GM12872 (cell line): ENCODE measurements around the gene CNTD1.
A peak's percentile ranks its signal among the peaks of the same experiment; 100 is the strongest.

Source experiments
- TF ChIP-seq, protein P1 (sequence below): IDR thresholded peaks from 3 replicates; pipeline ENCODE4 v1.5.1; 2011; ENCODE audit warnings: low read depth, mild to moderate bottlenecking, low read length, moderate library complexity; ENCODE audit not compliant: insufficient read depth

Gene CNTD1

DNA sequence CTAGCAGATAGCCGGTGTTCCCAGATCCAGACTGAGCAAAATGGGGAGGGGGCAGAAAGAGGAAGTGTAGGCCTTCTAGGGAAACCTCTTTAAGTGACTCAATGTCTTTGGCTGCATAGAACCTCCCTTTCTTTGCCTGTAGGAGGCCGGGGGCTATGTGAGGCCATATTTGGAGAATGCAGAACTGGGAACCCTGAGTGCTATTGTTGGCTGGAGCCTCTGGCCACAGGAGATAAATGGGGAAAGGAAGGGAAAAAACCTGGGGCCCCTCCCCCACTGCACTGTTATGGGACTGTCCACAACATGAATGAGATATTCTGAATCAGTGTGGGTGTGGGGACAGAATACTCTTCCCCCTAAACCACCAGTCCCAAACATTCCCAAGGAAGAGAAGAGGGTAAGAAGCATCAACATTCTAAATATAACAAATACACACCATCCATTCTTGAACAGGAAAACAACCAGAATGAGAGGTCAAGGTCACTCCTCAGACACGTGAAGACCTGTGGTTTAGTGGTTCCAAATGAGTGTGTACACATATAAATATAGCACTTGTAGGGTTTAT, 23.0 kb upstream of the CNTD1 start:
- TF ChIP-seq, protein P1, sequence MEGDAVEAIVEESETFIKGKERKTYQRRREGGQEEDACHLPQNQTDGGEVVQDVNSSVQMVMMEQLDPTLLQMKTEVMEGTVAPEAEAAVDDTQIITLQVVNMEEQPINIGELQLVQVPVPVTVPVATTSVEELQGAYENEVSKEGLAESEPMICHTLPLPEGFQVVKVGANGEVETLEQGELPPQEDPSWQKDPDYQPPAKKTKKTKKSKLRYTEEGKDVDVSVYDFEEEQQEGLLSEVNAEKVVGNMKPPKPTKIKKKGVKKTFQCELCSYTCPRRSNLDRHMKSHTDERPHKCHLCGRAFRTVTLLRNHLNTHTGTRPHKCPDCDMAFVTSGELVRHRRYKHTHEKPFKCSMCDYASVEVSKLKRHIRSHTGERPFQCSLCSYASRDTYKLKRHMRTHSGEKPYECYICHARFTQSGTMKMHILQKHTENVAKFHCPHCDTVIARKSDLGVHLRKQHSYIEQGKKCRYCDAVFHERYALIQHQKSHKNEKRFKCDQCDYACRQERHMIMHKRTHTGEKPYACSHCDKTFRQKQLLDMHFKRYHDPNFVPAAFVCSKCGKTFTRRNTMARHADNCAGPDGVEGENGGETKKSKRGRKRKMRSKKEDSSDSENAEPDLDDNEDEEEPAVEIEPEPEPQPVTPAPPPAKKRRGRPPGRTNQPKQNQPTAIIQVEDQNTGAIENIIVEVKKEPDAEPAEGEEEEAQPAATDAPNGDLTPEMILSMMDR, result peak; percentile 14; the same call in 1 of the 3 replicates

DNA sequence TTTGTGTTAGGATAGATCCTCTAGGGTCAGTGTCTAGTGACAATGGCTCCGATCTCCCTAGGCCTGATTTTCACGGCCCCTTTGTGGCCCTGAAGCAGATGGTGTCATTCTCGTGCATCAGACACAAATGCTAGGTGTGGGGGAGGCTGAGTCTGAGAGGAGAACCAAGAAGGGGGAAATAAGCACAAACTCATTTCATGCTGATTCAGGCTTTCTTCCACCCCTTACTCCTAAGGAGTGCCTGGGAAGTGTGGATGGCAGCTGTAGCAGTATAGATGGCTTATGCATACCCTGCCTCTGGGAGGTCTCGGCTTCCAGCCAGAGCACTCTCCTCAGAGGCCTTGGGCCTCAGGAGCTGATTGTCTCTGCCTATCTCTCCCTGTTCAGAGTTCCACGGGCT, 20.1 kb upstream of the CNTD1 start:
- TF ChIP-seq, protein P1, result no peak

DNA sequence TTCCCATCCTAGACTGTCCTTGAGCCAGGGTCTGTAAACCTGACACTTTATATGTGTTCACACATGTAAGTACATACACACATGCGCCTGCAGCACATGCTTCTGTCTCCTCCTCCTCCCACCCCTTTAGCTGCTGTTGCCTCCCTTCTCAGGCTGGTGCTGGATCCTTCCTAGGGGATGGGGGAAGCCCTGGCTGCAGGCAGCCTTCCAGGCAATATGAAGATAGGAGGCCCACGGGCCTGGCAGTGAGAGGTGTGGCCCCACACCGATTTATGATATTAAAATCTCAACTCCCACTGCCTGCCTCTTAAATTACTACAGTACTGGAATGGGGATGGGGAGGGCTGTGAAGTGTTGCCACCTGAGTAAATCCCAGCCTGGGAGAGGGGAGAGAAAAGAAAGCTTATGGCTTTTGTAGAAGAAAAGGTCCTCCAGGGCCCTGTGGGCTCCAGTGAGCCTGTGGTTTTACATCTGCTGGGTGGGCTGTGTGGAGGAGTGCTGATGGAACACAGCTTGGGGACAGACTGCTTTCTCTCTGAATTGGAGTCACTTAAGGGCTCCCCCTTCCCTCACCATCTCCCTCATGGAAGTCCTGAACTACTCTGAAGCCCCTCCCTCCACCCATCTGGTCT, 19.2 kb upstream of the CNTD1 start:
- TF ChIP-seq, protein P1, result no peak

DNA sequence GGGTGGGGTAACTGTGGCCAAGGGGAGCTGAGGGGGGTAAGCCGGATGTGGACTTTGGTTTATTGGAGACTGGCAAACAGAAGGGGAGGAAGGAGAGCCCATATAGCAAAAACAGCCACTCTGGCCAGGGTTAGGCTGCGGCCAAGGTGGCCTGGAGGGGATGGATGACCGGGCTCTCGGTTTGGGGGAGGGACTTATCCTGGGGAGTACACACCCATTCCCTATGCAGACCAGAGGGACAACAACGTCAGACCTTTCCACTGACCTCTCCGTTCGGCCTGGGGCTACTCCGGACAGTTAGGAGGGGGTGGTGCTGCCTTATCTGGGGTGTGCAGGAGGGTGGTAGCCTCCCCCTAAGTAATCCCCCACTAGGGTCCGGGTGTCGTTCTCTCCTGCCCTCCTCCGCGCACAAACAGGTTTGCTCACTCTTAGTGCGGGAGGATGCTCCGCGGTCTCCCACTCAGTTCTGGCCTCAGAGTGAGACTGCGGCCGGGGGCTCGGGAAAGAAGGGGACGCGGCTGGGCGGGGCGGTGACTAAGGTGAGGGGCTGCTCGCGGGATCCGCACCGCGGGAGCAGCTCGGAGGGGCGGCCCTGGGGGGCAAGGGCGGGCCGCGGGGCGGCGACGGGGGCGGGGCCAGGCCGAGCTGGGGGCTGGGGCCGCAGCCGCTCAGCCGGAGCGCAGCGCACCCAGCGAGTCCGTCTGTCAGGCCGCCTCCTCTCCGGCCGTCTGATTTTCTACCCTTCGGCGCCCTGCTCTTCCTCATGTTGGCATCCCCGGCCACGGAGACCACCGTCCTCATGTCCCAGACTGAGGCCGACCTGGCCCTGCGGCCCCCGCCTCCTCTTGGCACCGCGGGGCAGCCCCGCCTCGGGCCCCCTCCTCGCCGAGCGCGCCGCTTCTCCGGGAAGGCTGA, 18.5 kb upstream of the CNTD1 start, which contains the start of gene WNK4:
TSS of gene WNK4 (plus strand) at position 675 of the 915 bp plus-strand sequence. CDS start at position 764, 89 bp downstream.
- TF ChIP-seq, protein P1, result no peak

DNA sequence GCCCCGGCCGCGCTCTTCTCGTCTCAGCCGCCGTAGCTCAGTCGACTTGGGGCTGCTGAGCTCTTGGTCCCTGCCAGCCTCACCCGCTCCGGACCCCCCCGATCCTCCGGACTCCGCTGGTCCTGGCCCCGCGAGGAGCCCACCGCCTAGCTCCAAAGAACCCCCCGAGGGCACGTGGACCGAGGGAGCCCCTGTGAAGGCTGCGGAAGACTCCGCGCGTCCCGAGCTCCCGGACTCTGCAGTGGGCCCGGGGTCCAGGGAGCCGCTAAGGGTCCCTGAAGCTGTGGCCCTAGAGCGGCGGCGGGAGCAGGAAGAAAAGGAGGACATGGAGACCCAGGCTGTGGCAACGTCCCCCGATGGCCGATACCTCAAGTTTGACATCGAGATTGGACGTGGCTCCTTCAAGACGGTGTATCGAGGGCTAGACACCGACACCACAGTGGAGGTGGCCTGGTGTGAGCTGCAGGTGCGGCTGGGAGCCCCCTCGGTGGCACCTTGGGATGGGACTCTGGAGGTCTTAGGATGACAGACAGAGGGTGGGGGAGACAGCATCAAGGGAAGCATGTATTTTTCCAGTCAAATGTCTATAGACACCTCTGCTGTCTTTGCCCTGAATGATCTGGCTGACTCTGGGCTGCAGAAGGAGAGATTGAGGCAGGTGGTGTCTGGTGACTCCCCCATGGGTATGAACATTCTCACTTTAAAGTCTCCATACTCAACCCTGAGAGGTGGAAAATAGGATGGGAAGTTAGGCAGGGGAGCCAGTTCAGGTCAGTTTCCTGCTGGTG, 17.6 kb upstream of the CNTD1 start:
- TF ChIP-seq, protein P1, result no peak

DNA sequence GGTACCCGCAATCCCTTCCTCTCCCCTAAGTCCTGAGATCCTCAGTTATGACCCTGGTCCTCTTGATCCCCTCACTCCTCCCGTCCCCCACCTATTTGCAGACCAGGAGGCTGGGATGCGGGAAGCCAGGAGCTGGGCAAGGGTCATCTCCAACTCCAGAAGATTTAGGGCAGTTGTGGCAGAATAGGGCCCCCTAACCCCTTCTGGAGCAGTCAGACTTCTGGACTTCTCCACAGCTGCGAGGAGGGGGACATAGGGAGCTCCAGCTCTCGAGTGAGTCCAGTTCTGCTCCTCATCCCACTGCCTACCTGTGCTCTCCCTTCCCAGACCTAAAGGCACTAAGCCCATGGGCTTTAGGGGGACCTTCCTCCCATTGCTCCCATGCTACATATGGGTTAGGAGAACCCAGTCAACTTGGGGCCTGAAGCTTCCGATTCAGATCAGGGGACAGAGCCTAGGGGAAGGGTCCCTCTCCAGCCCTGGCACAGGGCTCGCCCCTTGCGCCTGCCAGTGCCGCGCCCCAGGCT, 17.0 kb upstream of the CNTD1 start:
- TF ChIP-seq, protein P1, result no peak
